ENCODE results near the gene KRTAP9-9. TPM values are rescaled to one million over a fixed set of nuclear protein-coding genes. Genes with fewer than 3 reads are reported as not detected.
"Not testable (repeated sequence)": the region's sequence is repeated elsewhere in the genome, so short reads cannot be mapped to it uniquely, and the experiment has no call there.

Gene KRTAP9-9
- total and polyA plus RNA-seq, 2 donors (not counting 1 experiment from before 2014, with no cell fraction given): not detected

DNA sequence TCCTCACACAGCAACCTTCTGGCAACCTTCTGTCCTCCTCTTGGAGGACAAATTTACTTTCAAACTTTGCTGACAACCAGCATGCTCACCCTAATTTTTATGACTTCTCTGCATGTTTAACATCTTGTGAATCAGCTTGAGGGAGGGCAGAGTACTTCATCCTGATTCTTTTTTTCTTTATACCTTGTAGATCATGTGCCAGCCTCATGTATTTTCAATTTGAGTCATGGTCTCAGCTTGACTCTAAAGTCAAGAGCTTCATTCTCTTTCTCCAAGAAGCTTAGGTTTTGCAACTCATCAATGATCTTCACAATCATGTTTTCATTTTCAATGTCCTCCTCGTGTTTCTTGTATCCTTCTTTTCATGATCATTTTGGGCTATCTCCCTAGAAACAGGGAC, 16.7 kb downstream of the KRTAP9-9 start:
- no peaks in the 10 kb centered on the region for H3K9me3 ChIP-seq (ENCODE audit: control extremely low read depth in 1 of 3, control insufficient read depth in 2 of 3, insufficient read depth in 1 of 3, low read length in 2 of 3)
- no peaks in the 10 kb centered on the region for H3K36me3 ChIP-seq (replicated peaks in 1 of 2; ENCODE audit: control extremely low read depth in 1 of 2, control insufficient read depth in 1 of 2, extremely low read depth in 1 of 2, insufficient read depth in 2 of 2, low read length in 1 of 2)
- no peaks in the 10 kb centered on the region for H3K4me1 ChIP-seq (ENCODE audit: control insufficient read depth in 2 of 2, insufficient read depth in 2 of 2, low read length in 2 of 2)
- no peaks in the 10 kb centered on the region for H3K4me1 Mint-ChIP-seq
- no peaks in the 10 kb centered on the region for H4K20me1 ChIP-seq (ENCODE audit: control insufficient read depth, insufficient read depth, low read length, poor library complexity, severe bottlenecking)
- peaks cover 28% of the 10 kb centered on the region for H3K27me3 Mint-ChIP-seq
- H3K9me3 Mint-ChIP-seq (ENCODE audit: insufficient read depth): no peaks in the 10 kb centered on the region
- H3K79me2 ChIP-seq (ENCODE audit: control insufficient read depth, insufficient read depth, low read length): no peaks in the 10 kb centered on the region
- peaks cover 0 to 6% (median 2%) of the 10 kb centered on the region in 4 experiments for H3K27me3 ChIP-seq (replicated peaks in 1 of 4; ENCODE audit: control extremely low read depth in 1 of 4, control insufficient read depth in 3 of 4, insufficient read depth in 4 of 4, low read length in 3 of 4)
- intact Hi-C loops (cut with micrococcal nuclease): no loop called here
- TF ChIP-seq, protein P1, sequence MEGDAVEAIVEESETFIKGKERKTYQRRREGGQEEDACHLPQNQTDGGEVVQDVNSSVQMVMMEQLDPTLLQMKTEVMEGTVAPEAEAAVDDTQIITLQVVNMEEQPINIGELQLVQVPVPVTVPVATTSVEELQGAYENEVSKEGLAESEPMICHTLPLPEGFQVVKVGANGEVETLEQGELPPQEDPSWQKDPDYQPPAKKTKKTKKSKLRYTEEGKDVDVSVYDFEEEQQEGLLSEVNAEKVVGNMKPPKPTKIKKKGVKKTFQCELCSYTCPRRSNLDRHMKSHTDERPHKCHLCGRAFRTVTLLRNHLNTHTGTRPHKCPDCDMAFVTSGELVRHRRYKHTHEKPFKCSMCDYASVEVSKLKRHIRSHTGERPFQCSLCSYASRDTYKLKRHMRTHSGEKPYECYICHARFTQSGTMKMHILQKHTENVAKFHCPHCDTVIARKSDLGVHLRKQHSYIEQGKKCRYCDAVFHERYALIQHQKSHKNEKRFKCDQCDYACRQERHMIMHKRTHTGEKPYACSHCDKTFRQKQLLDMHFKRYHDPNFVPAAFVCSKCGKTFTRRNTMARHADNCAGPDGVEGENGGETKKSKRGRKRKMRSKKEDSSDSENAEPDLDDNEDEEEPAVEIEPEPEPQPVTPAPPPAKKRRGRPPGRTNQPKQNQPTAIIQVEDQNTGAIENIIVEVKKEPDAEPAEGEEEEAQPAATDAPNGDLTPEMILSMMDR (IDR thresholded peaks at IDR 0.05): no peak
- H3K4me2 ChIP-seq (replicated peaks; ENCODE audit: low read depth, low read length, poor library complexity, severe bottlenecking): no peak overlapping the region
- no peak for ATAC-seq (ENCODE audit: low read depth)
- no peak overlapping the region for H3K9ac ChIP-seq (ENCODE audit: low read length)
- H3K4me3 Mint-ChIP-seq: no peak overlapping the region
- WGBS (ENCODE audit: insufficient coverage): no CpG with 5 or more reads among the region's 1 CpG
- ChIA-PET POLR2A (no interaction called here), CTCF (no interaction called here)
- no peak overlapping the region for H2AFZ ChIP-seq (ENCODE audit: insufficient read depth, low read depth, low read length, poor library complexity, severe bottlenecking)
- no peak overlapping the region for H3K4me3 ChIP-seq (ENCODE audit: control extremely low read depth in 1 of 5, extremely low read depth in 1 of 5, insufficient read depth in 1 of 5, low read depth in 2 of 5, low read length in 4 of 5)
- no peak overlapping the region for H3K27ac ChIP-seq (ENCODE audit: low read length in 2 of 2)
- no peak overlapping the region for H3K27ac Mint-ChIP-seq
- DNase-seq: no peak

DNA sequence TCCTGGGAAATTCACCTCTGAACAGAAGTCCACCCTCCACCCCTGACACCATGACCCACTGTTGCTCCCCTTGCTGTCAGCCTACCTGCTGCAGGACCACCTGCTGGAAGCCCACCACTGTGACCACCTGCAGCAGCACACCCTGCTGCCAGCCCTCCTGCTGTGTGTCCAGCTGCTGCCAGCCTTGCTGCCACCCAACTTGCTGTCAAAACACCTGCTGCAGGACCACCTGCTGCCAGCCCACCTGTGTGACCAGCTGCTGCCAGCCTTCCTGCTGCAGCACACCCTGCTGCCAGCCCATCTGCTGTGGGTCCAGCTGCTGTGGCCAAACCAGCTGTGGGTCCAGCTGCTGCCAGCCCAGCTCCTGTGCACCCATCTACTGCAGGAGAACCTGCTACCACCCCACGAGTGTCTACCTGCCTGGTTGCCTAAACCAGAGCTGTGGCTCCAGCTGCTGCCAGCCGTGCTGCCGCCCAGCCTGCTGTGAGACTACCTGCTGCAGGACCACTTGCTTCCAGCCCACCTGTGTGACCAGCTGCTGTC, 20.5 kb downstream of the KRTAP9-9 start, which contains the start of gene KRTAP9-7:
KRTAP9-7 (plus strand) TSS at position 51 of the 543 bp plus-strand sequence; CDS start at position 51, 0 bp downstream.
- H3K4me1 Mint-ChIP-seq; H3K4me3 Mint-ChIP-seq; CTCF ChIA-PET; POLR2A ChIA-PET; H3K9ac ChIP-seq (ENCODE audit: low read length); H2AFZ ChIP-seq (ENCODE audit: insufficient read depth, low read depth, low read length, poor library complexity, severe bottlenecking); DNase-seq; H3K9me3 Mint-ChIP-seq (ENCODE audit: insufficient read depth); H3K27ac ChIP-seq (ENCODE audit: low read length in 2 of 2); H3K79me2 ChIP-seq (ENCODE audit: control insufficient read depth, insufficient read depth, low read length); H3K4me2 ChIP-seq (replicated peaks; ENCODE audit: low read depth, low read length, poor library complexity, severe bottlenecking); H4K20me1 ChIP-seq (ENCODE audit: control insufficient read depth, insufficient read depth, low read length, poor library complexity, severe bottlenecking); H3K27me3 ChIP-seq (replicated peaks in 1 of 4; ENCODE audit: control extremely low read depth in 1 of 4, control insufficient read depth in 3 of 4, insufficient read depth in 4 of 4, low read length in 3 of 4); H3K36me3 ChIP-seq (replicated peaks in 1 of 2; ENCODE audit: control extremely low read depth in 1 of 2, control insufficient read depth in 1 of 2, extremely low read depth in 1 of 2, insufficient read depth in 2 of 2, low read length in 1 of 2); H3K9me3 ChIP-seq (ENCODE audit: control extremely low read depth in 1 of 3, control insufficient read depth in 2 of 3, insufficient read depth in 1 of 3, low read length in 2 of 3); H3K27ac Mint-ChIP-seq; ATAC-seq (ENCODE audit: low read depth); H3K4me1 ChIP-seq (ENCODE audit: control insufficient read depth in 2 of 2, insufficient read depth in 2 of 2, low read length in 2 of 2); H3K4me3 ChIP-seq (ENCODE audit: control extremely low read depth in 1 of 5, extremely low read depth in 1 of 5, insufficient read depth in 1 of 5, low read depth in 2 of 5, low read length in 4 of 5): not testable (repeated sequence)
- peaks cover 47% of the 10 kb centered on the region for H3K27me3 Mint-ChIP-seq
- intact Hi-C loops (cut with micrococcal nuclease): loop anchor here (1.0 kb wide), 1 partner anchor 11 kb away; no protein-coding TSS in a partner anchor
- WGBS (ENCODE audit: insufficient coverage): 84% methylated on average over 3 of the region's 3 CpGs

All from B cell (primary cell).